Midbrain (tissue), 1 donor: Measurements from ENCODE around the gene TMEM222.
"Not testable (repeated sequence)": the region's sequence is repeated elsewhere in the genome, so short reads cannot be mapped to it uniquely, and the experiment has no call there.

Experiments
- DNase-seq: peaks from one replicate; lab custom pipeline; 2025; lab: John Stamatoyannopoulos, UW

TMEM222 gene

GRCh38 chr1:27380224-27380623 is 58.3 kb downstream of the TMEM222 start:
- DNase-seq, result no peak

- DNase-seq, result no peak
Measured at GRCh38 chr1:27380766-27381733, 59.1 kb downstream of the TMEM222 start.

GRCh38 chr1:27381969-27382762 is 60.2 kb downstream of the TMEM222 start:
- DNase-seq, result no peak

- no peak for DNase-seq
Measured at GRCh38 chr1:27383039-27383605, 61.2 kb downstream of the TMEM222 start, which contains the start of gene CD164L2. CD164L2 (minus strand) TSS chr1:27383333; CDS start chr1:27383239, 94 bp downstream.

GRCh38 chr1:27383661-27384060 is 61.7 kb downstream of the TMEM222 start:
- no peak for DNase-seq

GRCh38 chr1:27384797-27385196 is 62.8 kb downstream of the TMEM222 start:
- not testable (repeated sequence) for DNase-seq
